GM10266 (cell line): ENCODE results near the gene APBA2.

Experiments
- DNase-seq: peaks from one replicate; pipeline ENCODE4 v3.0.0; 2012; ENCODE audit errors: extremely low spot score
- CTCF ChIP-seq: IDR thresholded peaks from 2 replicates; pipeline ENCODE4 v1.5.1; 2012; ENCODE audit warnings: mild to moderate bottlenecking, low read depth; ENCODE audit not compliant: control insufficient read depth, insufficient read depth; ENCODE audit errors: missing control alignments

Gene APBA2

GRCh38 chr15:29086891-29087290 is 201.1 kb downstream of the APBA2 start:
- no peak for DNase-seq
- TF ChIP-seq CTCF = no peak

GRCh38 chr15:29087521-29088285 is 201.9 kb downstream of the APBA2 start:
- TF ChIP-seq CTCF = no peak
- DNase-seq = no peak

- no peak for DNase-seq
- TF ChIP-seq CTCF = no peak
These were observed 202.9 kb downstream of the APBA2 start for GRCh38 chr15:29088666-29089065.

- TF ChIP-seq CTCF = no peak
- no peak for DNase-seq
These were observed 204.2 kb downstream of the APBA2 start for GRCh38 chr15:29089731-29090616.

- peak; percentile 56 for TF ChIP-seq CTCF
- peak; percentile 53 for DNase-seq
These were observed 205.1 kb downstream of the APBA2 start for GRCh38 chr15:29090617-29091466.

- no peak for DNase-seq
- no peak for TF ChIP-seq CTCF
These were observed 205.9 kb downstream of the APBA2 start for GRCh38 chr15:29091666-29092065.
